Measurements from ENCODE around the gene RBBP5.
"Not testable (repeated sequence)": the region's sequence is repeated elsewhere in the genome, so short reads cannot be mapped to it uniquely, and the experiment has no call there.

RBBP5 gene, protein sequence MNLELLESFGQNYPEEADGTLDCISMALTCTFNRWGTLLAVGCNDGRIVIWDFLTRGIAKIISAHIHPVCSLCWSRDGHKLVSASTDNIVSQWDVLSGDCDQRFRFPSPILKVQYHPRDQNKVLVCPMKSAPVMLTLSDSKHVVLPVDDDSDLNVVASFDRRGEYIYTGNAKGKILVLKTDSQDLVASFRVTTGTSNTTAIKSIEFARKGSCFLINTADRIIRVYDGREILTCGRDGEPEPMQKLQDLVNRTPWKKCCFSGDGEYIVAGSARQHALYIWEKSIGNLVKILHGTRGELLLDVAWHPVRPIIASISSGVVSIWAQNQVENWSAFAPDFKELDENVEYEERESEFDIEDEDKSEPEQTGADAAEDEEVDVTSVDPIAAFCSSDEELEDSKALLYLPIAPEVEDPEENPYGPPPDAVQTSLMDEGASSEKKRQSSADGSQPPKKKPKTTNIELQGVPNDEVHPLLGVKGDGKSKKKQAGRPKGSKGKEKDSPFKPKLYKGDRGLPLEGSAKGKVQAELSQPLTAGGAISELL

DNA sequence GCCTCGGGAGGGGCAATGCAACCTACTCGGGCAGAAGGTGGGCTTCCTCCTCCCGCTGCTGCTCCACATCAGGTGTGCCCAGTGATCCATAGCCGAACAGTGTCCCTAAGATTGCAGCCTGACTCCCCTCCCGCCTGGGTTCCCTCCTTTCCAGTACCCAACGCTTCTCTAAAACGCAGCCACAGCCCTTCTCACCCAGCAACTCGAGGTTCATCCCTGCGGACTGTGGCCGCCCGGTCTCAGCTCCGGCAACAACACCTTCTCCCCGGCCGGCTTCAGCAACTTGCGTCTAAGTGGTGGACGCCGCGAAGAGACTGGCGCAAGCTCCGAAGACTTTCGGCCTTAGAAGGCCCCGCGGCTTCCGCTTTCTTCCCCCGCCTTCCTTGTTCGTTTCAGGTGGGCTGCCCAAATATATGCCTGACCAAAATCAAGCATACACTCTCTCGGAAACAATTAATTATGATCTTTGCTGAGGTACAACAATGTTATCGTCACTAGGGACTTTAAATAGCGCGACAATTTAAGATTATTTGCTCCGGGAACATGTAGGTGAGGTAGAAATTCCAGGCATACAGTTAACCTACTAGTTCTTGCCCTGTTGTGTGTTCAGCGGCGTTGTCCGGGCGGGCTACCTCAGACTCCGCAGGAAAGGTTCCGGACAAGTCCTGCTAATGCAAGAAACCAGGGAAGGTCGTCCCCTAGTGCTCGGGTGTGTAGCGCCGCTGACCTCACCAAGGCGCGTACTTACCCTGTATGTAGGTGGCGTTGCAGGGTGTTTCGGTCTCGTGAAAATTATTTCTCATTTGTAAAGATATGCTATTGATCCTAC, at the start of gene RBBP5:
RBBP5 (minus strand) TSS at position 319 of the 829 bp plus-strand sequence; CDS start at position 214, 105 bp downstream.
- DNase-seq = peak; percentile 98 to 100

DNA sequence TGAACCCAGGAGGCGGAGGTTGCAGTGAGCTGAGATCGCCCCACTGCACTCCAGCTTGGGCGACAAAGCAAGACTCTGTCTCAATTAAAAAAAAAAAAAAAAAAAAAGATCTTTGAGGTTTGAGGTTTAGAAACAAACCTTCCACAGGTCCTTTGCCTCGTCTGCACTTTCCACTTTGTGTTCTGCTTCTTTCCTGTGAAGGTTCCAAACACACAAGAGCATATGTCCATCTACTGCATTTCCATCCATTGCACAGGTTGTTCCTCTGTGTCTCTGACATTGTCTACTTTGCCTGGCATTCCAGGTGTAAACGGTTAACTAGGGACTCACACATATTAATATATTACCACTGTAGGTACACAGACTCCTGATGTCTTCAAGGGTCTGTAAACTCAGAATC, 49.6 kb upstream of the RBBP5 start:
- DNase-seq = no peak

DNA sequence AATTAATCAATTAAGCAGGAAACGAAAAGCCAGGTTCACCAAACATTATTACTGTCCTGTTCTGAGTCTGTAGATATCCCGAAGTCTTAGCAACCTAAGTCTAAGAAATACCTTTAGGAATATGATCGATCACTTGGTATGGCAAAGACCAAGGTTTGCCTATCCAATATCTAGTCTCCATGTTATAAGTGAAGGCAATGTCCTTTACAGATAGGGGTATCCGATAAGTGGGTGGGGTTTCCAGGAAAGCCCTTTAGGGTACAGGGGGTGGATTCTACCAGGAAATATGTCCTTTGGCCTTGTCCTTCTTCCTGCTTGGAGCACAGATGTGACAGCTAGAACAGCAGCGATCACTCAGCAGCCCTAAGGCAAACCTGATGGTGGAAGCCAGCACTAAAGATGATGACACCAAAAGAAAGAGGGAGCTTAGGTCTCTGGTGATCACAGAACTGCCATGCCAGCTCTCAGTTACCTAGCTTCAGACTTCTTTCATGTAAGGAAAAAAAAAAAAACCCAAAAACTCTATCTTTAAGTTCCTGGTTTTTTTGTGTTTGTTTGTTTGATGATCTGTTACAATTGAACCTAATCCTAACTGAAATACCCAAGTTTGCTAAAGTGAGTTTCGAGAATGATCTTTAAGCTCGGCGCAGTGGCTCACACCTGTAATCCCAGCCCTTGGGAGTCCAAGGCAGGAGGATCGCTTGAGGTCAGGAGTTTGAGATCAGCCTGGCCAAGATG, 48.9 kb upstream of the RBBP5 start:
- DNase-seq = no peak

DNA sequence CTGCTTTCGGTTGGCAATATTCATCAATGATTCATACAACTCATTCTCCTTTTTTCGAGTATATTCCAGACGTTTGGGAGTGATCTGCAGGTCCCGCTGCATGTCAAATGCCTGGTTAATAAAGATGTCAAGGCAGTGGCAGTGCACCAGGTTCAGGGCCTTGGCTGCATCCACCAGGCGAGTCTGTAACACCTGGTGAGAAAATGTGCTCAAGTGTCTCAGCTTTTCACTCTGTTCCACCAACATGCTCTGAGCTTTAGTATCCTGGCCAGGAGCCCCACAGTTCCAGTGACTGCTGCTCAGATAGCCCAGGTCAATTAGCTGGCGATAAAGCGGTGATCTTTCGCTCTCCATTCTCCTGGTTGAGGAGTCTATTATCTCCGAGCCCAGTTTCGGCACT, 47.5 kb upstream of the RBBP5 start:
- no peak for DNase-seq

DNA sequence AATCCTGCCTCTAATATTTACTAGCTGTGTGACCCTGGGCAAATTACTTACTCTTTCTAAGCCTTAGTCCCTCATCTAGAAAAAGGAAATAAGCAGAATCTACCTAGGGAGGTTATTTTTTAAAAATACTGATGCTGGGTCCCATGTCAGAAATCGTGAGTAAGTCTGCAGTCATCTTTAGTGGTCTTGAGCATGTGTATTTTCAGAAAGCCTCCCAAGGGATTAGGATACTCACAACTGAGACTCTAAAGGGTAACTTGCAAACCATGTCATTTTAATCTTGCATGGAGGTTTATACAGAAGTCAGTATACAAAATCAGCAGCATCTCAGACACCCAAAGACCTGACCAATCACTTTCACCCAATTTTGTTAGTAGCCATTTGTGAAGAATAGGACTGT, 46.5 kb upstream of the RBBP5 start:
- DNase-seq = no peak

DNA sequence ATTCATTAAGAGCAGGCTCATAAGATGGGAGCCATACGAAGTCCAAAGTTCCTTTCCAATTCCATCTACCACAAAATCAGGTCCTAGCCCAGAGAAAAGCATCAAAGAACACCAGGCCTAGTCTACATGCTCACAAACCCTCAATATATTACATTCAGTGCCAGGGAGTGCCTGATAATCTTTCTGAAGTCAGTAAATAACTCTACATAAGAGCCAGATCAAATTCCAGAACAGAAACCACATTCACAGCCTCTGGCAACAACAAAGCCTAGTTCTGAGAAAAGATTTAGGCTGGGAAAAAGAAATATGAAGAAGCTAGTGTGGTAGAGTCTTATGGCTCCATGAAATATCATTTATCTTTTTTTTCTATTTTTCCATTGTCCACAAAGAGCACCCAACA, 40.5 kb upstream of the RBBP5 start:
- DNase-seq = no peak

DNA sequence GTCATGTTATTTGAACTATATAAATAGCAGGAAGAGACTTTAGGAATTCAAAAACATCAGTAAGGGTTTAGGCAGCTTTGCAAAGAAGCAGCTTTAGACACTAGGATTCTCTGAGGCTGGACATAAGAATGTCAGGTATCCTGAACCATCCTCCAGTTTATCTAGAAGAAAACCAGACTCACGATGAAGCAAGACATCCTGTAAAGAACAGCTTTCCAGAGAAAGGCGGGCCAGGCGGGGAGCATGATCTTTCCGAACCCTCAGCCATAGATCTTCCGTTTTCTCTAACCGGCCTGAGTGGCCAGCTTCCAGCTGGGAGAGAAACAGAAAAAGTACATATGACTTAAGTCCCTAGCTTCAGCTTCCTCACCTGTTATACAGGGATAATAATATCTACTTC, 39.3 kb upstream of the RBBP5 start:
- DNase-seq = no peak

DNA sequence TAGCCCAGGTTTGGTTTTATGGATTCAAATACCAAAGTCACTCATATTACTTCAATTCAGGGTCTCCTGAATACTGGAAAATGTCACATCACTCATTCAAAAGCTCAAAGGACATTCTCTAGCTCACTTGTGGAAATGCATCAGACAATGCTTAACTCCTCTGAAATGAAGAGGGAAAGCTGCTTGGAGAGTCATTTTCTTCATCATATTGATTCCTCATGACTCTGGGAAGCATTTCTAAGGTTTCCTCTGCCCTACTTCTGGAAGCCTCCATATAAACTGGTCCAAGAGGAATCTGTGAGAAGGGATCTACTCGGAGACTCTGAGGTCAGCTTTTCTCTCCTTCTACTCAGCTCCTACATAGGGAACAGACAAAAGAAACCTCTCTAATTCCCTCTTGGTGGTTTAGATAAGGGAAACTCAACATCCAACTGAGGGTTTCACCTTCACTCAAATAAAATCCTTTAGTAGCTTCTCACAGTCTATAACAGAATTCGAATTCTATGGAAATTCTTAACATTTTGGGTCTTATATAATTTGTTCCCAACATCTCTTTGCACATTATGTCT, 36.4 kb upstream of the RBBP5 start:
- DNase-seq = no peak

DNA sequence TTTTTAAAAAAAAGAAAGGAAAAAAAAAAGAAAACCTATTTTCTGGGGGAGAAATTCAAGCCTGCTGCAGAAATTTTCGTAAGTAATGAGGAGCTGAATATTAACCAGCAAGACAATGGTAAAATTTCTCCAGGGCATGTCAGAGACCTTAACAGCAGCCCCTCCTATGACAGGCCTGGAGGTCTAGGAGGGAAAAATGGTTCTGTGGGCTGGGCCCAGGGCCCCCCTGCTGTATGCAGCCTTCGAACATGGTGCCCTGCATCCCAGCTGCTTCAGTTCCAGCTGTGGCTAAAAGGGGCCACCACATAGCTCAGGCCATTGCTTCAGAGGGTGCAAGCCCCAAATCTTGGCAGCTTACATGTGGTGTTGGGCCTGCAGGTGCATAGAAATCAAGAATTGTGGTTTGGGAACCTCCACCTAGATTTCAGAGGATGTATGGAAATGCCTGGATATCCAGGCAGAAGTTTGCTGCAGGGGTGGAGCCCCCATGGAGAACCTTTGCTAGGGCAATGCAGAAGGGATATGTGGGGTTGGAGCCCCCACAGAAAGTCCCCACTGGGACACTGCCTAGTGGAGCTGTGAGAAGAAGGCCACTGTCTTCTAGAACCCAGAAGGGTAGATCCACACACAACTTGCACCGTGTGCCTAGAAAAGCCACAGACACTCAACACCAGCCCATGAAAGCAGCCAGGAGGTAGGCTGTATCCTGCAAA, 34.0 kb upstream of the RBBP5 start:
- DNase-seq = not testable (repeated sequence)

DNA sequence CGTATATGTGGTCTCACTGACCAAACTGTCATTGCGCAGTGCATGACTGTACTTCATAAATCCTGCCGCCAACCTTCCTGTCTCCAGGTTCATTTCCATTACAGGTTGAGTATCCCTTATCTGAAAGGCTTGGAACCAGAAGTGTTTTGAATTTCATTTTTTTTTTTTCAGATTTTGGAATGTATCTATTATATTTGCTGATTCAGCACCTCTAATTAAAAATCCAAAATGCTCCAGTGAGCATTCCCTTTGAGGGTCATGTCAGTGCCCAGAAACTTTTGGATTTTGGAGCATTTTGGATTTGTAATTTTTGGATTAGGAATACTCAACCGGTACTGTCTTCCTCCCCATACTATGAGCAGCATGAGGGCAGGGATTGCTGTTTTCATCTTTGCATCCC, 30.7 kb upstream of the RBBP5 start:
- no peak for DNase-seq

DNA sequence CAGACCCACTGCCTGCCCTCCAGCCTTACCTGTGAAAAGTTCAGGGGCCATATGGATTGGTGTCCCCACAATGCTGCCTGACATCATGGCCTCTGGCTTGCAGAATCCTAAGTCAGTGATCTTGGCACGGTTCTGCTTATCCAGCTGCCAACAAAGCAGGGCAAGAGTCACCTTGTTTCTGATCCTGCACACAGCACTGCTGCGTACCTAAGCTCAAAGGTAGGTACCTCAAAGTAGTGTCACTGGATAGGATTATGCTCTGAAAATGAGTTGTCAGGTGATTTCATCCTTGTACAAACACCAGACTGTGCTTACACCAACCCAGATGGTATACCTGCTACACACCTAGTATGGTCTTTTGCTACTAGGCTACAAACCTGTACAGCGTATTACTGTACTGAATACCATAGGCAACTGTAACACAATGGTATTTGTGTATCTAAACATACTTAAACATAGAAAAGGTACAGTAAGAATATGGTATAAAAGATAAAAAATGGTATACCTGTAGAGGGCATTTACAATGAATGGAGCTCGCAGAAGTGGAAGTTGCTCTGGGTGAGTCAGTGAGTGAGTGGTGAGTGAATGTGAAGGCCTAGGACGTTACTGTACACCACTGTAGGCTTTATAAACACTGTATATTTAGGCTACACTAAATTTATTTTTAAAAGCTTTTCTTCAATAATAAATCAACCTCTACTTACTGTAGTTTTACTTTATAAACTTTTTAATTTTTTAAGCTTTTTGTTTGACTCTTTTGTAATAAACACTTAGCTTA, 29.1 kb upstream of the RBBP5 start:
- no peak for DNase-seq

DNA sequence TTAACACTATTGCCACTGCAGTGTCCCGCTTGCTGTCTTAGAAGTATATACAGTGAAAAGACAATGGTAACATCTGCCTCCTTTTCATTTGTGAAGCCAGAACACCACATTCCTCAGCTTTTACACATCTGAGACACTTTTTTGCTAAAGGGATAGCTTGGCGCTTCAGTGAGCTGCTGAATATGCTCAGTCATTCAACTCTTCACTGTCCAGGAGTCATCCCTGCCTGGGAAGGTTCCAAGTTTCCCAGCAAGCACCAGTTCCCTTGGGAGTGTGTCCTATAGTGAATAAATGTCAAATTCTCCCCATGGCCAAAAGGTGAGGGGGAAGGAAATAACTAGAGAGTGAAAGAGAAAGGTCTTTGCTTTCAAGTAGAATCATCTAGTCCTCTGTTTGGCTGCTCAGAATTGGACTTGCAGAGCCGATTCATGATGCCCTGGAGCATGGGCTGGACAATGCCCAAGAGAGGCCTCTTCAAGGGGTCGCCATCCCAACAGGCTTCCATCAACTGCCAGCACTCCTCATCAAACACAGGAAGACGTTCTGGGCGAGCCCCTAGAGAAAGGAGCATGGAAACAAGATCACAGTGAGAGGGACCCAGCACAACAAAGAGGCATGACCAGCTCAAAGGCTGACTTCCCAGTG, 25.5 kb upstream of the RBBP5 start:
- DNase-seq = no peak

DNA sequence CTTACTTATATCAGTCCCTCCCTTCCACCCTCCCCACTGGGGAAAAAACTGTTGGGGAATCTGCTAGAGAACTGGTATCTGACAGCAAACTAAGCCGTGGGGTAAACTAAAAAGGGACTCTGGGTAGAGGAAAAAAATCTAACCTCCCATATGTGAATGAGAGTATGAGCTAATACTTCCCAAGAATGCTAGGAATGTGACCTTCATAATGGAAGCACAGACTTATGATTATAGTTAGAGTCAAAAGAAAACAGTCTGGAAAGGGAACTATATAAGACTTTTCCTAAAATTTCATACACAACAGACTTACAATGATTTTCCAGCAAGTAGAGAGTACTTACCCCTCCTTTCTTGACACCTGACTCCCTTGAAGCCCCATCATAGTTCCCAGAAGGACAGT, 23.0 kb upstream of the RBBP5 start:
- DNase-seq = no peak

DNA sequence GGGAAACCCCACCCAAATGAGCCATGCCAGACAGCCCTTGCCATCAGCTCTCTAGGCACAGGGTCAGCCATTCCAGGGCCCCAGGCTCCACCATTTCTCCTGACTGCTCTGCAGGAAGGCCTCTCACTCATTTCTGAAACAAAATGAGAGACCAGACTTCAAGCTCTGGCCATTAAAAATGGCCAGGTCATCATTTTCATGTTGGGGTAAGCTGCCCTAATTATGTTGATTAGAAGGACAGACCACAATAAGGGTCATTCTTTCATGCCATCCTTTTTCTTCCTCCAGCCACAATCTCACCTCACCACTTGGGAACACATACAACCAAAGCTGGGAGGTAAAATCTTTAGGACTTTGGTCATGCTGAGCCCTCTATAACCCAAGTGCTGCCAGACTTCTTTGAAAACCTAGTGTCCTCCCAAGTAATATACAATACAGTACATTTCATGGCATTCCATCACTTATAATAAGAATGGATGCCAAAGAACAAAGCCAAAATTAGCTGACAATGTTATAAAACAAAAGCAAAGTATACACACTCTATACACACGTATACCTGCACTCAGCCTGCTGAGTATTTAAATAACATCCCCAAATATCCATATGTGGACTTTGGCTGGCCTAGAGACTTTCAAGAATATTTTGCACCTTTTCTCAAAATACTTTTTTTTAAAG, 22.4 kb upstream of the RBBP5 start:
- no peak for DNase-seq

DNA sequence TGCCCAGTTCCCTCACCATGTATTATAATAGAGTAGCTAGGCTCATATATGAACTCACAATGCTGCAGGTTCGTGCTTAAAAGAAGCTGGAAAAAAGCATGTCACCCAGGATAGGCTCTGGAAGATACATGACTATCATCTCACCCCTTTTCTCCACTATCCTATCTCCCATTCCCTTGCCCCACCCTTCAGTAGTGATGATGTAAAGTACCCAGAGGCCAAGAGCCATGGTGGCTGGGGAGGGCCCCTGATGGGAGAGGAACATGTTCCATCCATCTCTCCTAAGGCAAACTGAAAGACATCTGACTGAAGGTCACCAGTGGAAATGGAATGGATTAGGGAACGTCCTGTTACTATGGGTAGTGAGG, 20.3 kb upstream of the RBBP5 start:
- no peak for DNase-seq

DNA sequence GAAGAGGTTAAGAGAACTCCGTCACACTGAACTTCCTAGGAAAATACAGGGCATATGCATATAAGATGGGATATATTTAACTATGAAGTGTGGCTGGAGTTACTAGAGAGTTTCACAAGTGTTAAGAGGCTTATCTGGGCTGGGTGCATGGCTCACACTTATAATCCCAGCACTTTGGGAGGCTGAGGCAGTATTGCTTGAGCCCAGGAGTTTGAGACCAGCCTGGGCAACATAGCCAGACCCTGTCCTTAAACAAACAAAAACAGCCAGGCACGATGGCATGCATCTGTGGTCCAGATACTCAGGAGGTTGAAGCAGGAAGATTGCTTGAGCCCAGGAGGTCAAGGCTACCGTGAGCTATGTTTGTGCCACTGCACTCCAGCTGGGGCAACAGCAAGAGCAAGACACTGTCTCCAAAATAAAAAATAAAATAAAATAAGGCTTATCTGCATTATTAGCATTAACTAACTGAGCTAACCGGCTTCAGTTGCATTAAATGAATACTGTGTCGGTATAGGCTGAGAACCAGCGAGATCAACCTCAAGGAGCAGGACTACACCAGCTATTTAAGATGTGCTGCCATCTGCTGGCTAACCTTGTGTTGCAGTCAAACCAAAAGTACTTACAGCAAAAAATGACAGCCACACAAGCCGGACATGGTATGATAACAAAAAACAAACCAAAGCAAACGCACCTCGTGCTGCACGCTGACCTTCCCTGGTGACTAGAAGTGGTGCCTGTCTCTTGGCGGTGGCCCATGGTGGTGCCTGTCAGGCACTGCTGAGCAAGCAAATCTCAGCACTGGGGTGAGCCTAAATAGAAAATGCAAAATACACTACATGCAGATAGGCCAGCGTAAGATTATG, 19.7 kb upstream of the RBBP5 start:
- DNase-seq = peak; percentile 52 to 78

DNA sequence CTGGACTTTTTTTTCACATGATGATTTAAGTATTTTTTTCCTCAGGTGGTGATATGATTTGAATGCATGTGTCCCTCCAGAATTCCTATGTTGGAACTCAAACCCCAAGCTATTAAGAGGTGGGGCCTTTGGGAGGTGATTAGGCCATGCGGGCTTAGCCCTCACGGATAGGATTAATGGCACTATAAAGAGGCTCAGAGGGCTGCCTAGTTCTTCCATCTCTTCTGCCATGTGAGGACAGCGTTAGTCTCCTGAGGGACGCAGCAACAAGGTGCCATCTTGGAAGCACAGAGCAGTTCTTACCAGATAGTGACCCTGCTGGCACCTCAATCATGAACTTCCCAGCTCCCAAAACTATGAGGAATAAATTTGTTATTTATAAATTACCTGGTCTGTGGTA, 18.3 kb upstream of the RBBP5 start:
- no peak for DNase-seq

DNA sequence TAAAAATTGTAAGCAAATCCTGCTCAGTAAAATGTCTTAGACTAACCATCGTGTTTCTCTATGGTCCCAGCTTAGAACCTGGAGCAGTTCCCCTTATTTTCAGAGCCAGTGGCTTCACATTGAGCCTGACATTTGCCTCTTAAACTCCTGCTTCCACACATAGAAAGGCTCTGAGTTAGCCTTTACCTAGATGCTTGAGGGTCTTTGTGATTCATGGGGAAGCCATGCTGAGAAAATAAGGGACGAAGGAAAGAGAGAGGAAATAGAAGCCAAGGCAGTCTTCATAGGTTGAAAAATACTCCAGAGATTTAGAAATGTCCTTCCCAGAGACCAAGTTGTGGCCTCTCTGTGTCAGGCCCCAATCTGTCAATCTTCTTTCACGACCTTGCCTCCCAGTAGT, 16.1 kb upstream of the RBBP5 start:
- no peak for DNase-seq

DNA sequence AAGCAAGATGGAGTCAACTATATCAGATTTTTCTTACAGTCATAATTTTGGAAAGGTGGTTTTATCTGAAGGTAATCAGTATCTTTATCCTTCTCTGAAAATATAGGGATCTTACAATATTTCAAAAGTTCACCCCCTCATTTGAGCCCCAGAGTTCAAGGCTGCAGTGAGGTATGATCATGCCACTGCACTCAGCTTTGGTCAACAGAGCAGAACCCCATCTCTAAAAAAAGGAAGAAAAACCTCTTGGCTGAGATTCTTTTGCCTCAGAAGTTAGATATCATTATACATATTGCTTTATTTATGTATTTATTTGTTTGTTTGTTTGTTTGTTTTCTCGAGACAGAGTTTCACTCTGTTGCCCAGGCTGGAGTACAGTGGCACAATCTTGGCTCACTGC, 11.5 kb upstream of the RBBP5 start:
- DNase-seq = no peak
